Ectodermal cell (in vitro differentiated cells): ENCODE measurements around the gene ACP2.

ENCODE experiments used
- H3K27ac ChIP-seq: 2 replicates; pipeline ENCODE4 v1.7.0; 2013; ENCODE audit warnings: mild to moderate bottlenecking, low read depth, low read length; ENCODE audit not compliant: insufficient read depth, poor library complexity, severe bottlenecking
- H3K27me3 ChIP-seq: 2 replicates; pipeline ENCODE4 v1.7.0; 2013; ENCODE audit warnings: mild to moderate bottlenecking, low read length; ENCODE audit not compliant: insufficient read depth, control insufficient read depth, poor library complexity, severe bottlenecking
- H3K36me3 ChIP-seq: one replicate; pipeline ENCODE4 v1.7.0; 2013; ENCODE audit warnings: low read length; ENCODE audit not compliant: control insufficient read depth, insufficient read depth
- H3K4me1 ChIP-seq: one replicate; pipeline ENCODE4 v1.7.0; 2013; ENCODE audit warnings: low read length; ENCODE audit not compliant: control insufficient read depth, insufficient read depth
- H3K4me3 ChIP-seq: 2 replicates; pipeline ENCODE4 v1.7.0; 2013; ENCODE audit warnings: low read depth, low read length, control low read depth; ENCODE audit not compliant: insufficient read depth
- H3K9me3 ChIP-seq: 2 replicates; pipeline ENCODE4 v1.7.0; 2013; ENCODE audit warnings: mild to moderate bottlenecking, low read length, moderate library complexity; ENCODE audit not compliant: control insufficient read depth
- WGBS, 2 experiments: methylation state at CpG; one replicate each; pipeline ENCODE4 v1.1.7; 2013; ENCODE audit warnings: missing lambda C conversion rate in 2 of 2; 5-methylcytosine and 5-hydroxymethylcytosine counted together

Gene ACP2

GRCh38 chr11:47278769-47279168 lies 30.2 kb upstream of the ACP2 start:
- no peaks in the 10 kb centered on the region for H3K4me1 ChIP-seq
- H3K27ac ChIP-seq = no peak overlapping the region
- peaks cover 24% of the 10 kb centered on the region for H3K36me3 ChIP-seq
- no peaks in the 10 kb centered on the region for H3K27me3 ChIP-seq
- 90 to 99% methylated on average over 2 to 3 of the region's 4 CpGs for WGBS, 2 experiments
- no peaks in the 10 kb centered on the region for H3K9me3 ChIP-seq
- no peak overlapping the region for H3K4me3 ChIP-seq

GRCh38 chr11:47278058-47278457 lies 29.4 kb upstream of the ACP2 start:
- Histone ChIP-seq H3K4me3 (no peak overlapping the region), H3K4me1 (no peaks in the 10 kb centered on the region), H3K27me3 (no peaks in the 10 kb centered on the region), H3K9me3 (no peaks in the 10 kb centered on the region), H3K27ac (no peak overlapping the region), H3K36me3 (peaks cover 24% of the 10 kb centered on the region)
- WGBS, 2 experiments = 91 to 96% methylated on average over 3 of the region's 3 CpGs

- 97 to 100% methylated on average over 4 of the region's 4 CpGs for WGBS, 2 experiments
- no peak overlapping the region for H3K27ac ChIP-seq
- peaks cover 17% of the 10 kb centered on the region for H3K36me3 ChIP-seq
- H3K4me1 ChIP-seq = no peaks in the 10 kb centered on the region
- no peaks in the 10 kb centered on the region for H3K27me3 ChIP-seq
- no peaks in the 10 kb centered on the region for H3K9me3 ChIP-seq
- no peak overlapping the region for H3K4me3 ChIP-seq
Observed at GRCh38 chr11:47276923-47277322, 28.3 kb upstream of the ACP2 start.

GRCh38 chr11:47274495-47275235 lies 26.1 kb upstream of the ACP2 start:
- WGBS, 2 experiments = 96 to 97% methylated on average over 28 of the region's 28 CpGs
- H3K4me1 ChIP-seq = peaks cover 8% of the 10 kb centered on the region
- no peaks in the 10 kb centered on the region for H3K9me3 ChIP-seq
- no peak overlapping the region for H3K4me3 ChIP-seq
- H3K27ac ChIP-seq = no peak overlapping the region
- H3K36me3 ChIP-seq = peaks cover 17% of the 10 kb centered on the region
- H3K27me3 ChIP-seq = no peaks in the 10 kb centered on the region

- peaks cover 17% of the 10 kb centered on the region for H3K36me3 ChIP-seq
- H3K4me1 ChIP-seq = peaks cover 17% of the 10 kb centered on the region
- WGBS, 2 experiments = 0% methylated on average over 1 of the region's 1 CpG
- H3K9me3 ChIP-seq = no peaks in the 10 kb centered on the region
- H3K27ac ChIP-seq = no peak overlapping the region
- no peak overlapping the region for H3K4me3 ChIP-seq
- no peaks in the 10 kb centered on the region for H3K27me3 ChIP-seq
Observed at GRCh38 chr11:47272706-47273105, 24.1 kb upstream of the ACP2 start.

GRCh38 chr11:47271961-47272661 lies 23.5 kb upstream of the ACP2 start:
- Histone ChIP-seq H3K27me3 (no peaks in the 10 kb centered on the region), H3K36me3 (peaks cover 17% of the 10 kb centered on the region), H3K27ac (no peak overlapping the region), H3K4me1 (peaks cover 17% of the 10 kb centered on the region), H3K9me3 (no peaks in the 10 kb centered on the region), H3K4me3 (no peak overlapping the region)
- whole genome bisulfite sequencing, 2 experiments = 85 to 89% methylated on average over 9 to 11 of the region's 11 CpGs

GRCh38 chr11:47271328-47271727 lies 22.7 kb upstream of the ACP2 start:
- Histone ChIP-seq H3K36me3 (peaks cover 10% of the 10 kb centered on the region), H3K4me1 (peaks cover 17% of the 10 kb centered on the region), H3K4me3 (no peak overlapping the region), H3K27ac (no peak overlapping the region), H3K27me3 (no peaks in the 10 kb centered on the region), H3K9me3 (no peaks in the 10 kb centered on the region)
- 80 to 92% methylated on average over 4 of the region's 4 CpGs for WGBS, 2 experiments

GRCh38 chr11:47270331-47271271 lies 22.0 kb upstream of the ACP2 start:
- no peaks in the 10 kb centered on the region for H3K27me3 ChIP-seq
- H3K4me1 ChIP-seq = peaks cover 17% of the 10 kb centered on the region
- H3K36me3 ChIP-seq = peaks cover 2% of the 10 kb centered on the region
- peak overlapping the region; percentile 77 for H3K27ac ChIP-seq
- WGBS, 2 experiments = 6 to 7% methylated on average over 34 of the region's 34 CpGs
- no peaks in the 10 kb centered on the region for H3K9me3 ChIP-seq
- H3K4me3 ChIP-seq = peak overlapping the region; percentile 80

GRCh38 chr11:47269829-47270305 lies 21.3 kb upstream of the ACP2 start, which contains the start of gene MADD:
MADD (plus strand) TSS chr11:47270133.
- Histone ChIP-seq H3K4me3 (peak within 1 kb of the TSS; percentile 80), H3K36me3 (no peaks in the 10 kb centered on the region), H3K27me3 (no peaks in the 10 kb centered on the region), H3K9me3 (no peaks in the 10 kb centered on the region), H3K27ac (peak within 1 kb of the TSS; percentile 77), H3K4me1 (peaks cover 17% of the 10 kb centered on the region)
- WGBS, 2 experiments = 0 to 1% methylated on average over 57 of the region's 57 CpGs
